ENCODE measurements around the gene ASPA. TPM values are rescaled to one million over a fixed set of nuclear protein-coding genes. Genes with fewer than 3 reads are reported as not detected.

ASPA gene
- total RNA-seq, 1 donor from 2014 or later, result not detected

GRCh38 chr17:3524024-3524423, 48.2 kb downstream of the ASPA start:
- no peaks in the 10 kb centered on the region for H3K9me3 Mint-ChIP-seq
- TF ChIP-seq CTCF (IDR thresholded peaks at IDR 0.05; ENCODE audit: unreplicated experiment), result no peak
- H3K4me3 Mint-ChIP-seq, result no peak overlapping the region
- H3K27me3 Mint-ChIP-seq (ENCODE audit: low read depth), result no peaks in the 10 kb centered on the region
- no peak for DNase-seq (ENCODE audit: low spot score in 2 of 2, unreplicated experiment in 2 of 2)
- H3K4me1 Mint-ChIP-seq, result peaks cover 4% of the 10 kb centered on the region
- H3K36me3 Mint-ChIP-seq, result no peaks in the 10 kb centered on the region
- H3K27ac Mint-ChIP-seq, result no peak overlapping the region

GRCh38 chr17:3526491-3526890, 50.7 kb downstream of the ASPA start:
- Mint-ChIP-seq H3K4me3 (no peak overlapping the region), H3K9me3 (no peaks in the 10 kb centered on the region), H3K4me1 (peaks cover 14% of the 10 kb centered on the region), H3K27me3 (ENCODE audit: low read depth) (no peaks in the 10 kb centered on the region), H3K36me3 (no peaks in the 10 kb centered on the region), H3K27ac (no peak overlapping the region)
- DNase-seq (ENCODE audit: low spot score in 2 of 2, unreplicated experiment in 2 of 2), result no peak
- TF ChIP-seq CTCF (IDR thresholded peaks at IDR 0.05; ENCODE audit: unreplicated experiment), result no peak

DNA sequence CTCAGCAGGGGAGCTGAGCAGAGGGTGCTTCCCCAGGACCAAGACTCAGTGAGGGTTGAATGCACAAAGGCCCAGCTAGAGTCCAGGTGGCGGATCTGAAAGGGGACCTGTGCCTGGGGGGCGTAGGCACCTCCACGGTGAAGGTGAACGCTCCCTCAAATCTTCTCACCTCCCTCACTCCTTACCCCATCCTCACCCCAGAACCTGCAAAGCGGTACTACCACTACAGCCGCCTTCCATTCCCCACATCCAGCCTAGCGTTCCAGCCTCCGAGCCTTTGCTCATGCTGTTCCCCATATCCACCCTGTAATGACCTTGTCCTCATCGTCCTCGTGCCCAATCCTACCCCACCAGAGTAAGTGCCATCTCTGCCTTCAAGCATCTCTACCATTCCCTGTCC, 51.2 kb downstream of the ASPA start:
- Mint-ChIP-seq H3K9me3 (no peaks in the 10 kb centered on the region), H3K4me3 (no peak overlapping the region), H3K36me3 (no peaks in the 10 kb centered on the region), H3K4me1 (peaks cover 14% of the 10 kb centered on the region), H3K27me3 (ENCODE audit: low read depth) (no peaks in the 10 kb centered on the region), H3K27ac (no peak overlapping the region)
- no peak for DNase-seq (ENCODE audit: low spot score in 2 of 2, unreplicated experiment in 2 of 2)
- no peak for TF ChIP-seq CTCF (IDR thresholded peaks at IDR 0.05; ENCODE audit: unreplicated experiment)

- H3K9me3 Mint-ChIP-seq, result no peaks in the 10 kb centered on the region
These were observed 51.7 kb downstream of the ASPA start for GRCh38 chr17:3527468-3527867.

DNA sequence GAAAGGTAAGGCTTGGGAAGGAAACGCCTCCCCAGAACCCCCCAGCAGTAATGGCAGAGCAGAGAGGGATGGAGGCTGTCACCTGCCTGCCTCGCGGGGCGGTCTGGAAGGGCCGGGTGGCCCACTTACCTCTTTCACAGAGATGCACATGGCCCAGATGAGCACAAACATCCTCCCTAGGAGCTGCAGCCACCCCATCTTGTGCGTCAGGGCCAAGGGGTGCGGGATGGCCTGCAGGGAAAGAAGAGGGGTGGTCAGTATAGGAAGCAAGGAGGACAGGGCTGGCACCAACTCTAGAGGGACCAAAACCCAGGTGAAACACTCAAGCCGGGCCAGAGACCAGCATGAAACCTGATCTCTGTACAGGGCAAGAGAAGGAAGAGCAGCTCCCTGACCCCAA, 52.1 kb downstream of the ASPA start:
- H3K27me3 Mint-ChIP-seq (ENCODE audit: low read depth), result no peaks in the 10 kb centered on the region
- no peaks in the 10 kb centered on the region for H3K36me3 Mint-ChIP-seq
- TF ChIP-seq CTCF (IDR thresholded peaks at IDR 0.05; ENCODE audit: unreplicated experiment), result no peak
- no peak overlapping the region for H3K4me3 Mint-ChIP-seq
- H3K4me1 Mint-ChIP-seq, result peaks cover 14% of the 10 kb centered on the region
- no peak overlapping the region for H3K27ac Mint-ChIP-seq
- no peak for DNase-seq (ENCODE audit: low spot score in 2 of 2, unreplicated experiment in 2 of 2)
- no peaks in the 10 kb centered on the region for H3K9me3 Mint-ChIP-seq

More at GRCh38 chr17:3527468-3527867, 51.7 kb downstream of the ASPA start:
- H3K27me3 Mint-ChIP-seq (ENCODE audit: low read depth), result no peaks in the 10 kb centered on the region
- no peaks in the 10 kb centered on the region for H3K36me3 Mint-ChIP-seq
- H3K4me1 Mint-ChIP-seq, result peaks cover 14% of the 10 kb centered on the region
- no peak for TF ChIP-seq CTCF (IDR thresholded peaks at IDR 0.05; ENCODE audit: unreplicated experiment)
- H3K4me3 Mint-ChIP-seq, result no peak overlapping the region
- no peak overlapping the region for H3K27ac Mint-ChIP-seq
- no peak for DNase-seq (ENCODE audit: low spot score in 2 of 2, unreplicated experiment in 2 of 2)

DNA sequence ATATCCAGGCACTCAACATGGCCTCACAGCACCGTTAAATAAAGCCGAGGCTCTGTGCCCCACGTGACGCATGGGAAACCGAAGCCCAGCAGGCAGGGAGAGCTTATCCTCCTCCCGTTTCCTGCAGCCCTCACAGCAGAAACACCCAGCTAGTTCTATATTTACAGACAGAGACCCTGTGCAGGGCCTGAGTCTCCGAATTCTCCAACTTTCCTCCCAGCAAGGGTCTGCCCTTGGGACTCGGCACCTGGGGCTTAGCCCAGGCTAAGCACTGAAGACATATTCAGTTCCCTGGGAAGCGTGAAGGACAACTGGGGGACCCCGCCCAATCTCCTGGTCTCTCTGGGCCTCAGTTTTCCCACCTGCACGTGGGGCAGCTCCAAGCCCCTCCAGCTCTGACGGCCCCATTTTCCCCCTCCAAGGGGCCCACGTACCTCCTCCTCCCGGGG, 52.6 kb downstream of the ASPA start:
- Mint-ChIP-seq H3K4me1 (peaks cover 14% of the 10 kb centered on the region), H3K27me3 (ENCODE audit: low read depth) (no peaks in the 10 kb centered on the region), H3K36me3 (no peaks in the 10 kb centered on the region), H3K4me3 (no peak overlapping the region), H3K27ac (no peak overlapping the region), H3K9me3 (no peaks in the 10 kb centered on the region)
- no peak for TF ChIP-seq CTCF (IDR thresholded peaks at IDR 0.05; ENCODE audit: unreplicated experiment)
- no peak for DNase-seq (ENCODE audit: low spot score in 2 of 2, unreplicated experiment in 2 of 2)

Data from mesothelial cell of epicardium (in vitro differentiated cells).